Ovary (tissue), 3 donors: ENCODE results near the gene KCNMB2.

ENCODE experiments used
- EP300 ChIP-seq: sonication (generic); formaldehyde crosslinking; IDR thresholded peaks from one replicate; pipeline ENCODE4 v1.6.1; 2017; ENCODE audit warnings: antibody characterized with exemption
- POLR2A ChIP-seq: fragments of 450-650 bp; IDR thresholded peaks from one replicate; pipeline ENCODE4 v1.6.1; 2017; ENCODE audit warnings: antibody characterized with exemption, mild to moderate bottlenecking, moderate library complexity
- TF ChIP-seq, protein P1 (sequence below), 3 donors: fragments of 450-650 bp in 2 of 3; fragments of 200-600 bp in 1 of 3; IDR thresholded peaks; one replicate each; pipeline versions ENCODE4 v1.5.1 to v1.8.0; 2016 to 2022; ENCODE audit warnings: antibody characterized with exemption in 3 of 3, mild to moderate bottlenecking in 1 of 3
- donor health status: DM: no; HTN: no; CAD: no.

DNA sequence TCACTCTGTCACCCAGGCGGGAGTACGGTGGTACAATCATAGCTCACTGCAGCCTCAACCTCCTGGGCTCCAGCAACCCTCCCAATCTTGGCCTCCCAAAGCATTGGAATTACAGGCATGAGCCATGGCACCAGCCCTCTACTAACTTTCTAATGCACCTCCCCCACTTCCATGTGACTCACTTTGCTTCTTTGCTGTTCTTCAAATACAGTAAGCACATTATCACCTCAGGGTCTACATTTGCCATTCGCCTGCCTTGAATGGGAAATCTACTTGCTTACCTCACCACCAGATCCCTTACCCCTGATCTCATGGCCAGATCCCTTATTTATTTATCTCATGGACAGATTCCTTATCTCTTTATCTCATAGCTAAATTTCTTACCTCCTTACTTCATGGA, 235.3 kb downstream of the KCNMB2 start:
- no peak for TF ChIP-seq POLR2A
- TF ChIP-seq, protein P1, sequence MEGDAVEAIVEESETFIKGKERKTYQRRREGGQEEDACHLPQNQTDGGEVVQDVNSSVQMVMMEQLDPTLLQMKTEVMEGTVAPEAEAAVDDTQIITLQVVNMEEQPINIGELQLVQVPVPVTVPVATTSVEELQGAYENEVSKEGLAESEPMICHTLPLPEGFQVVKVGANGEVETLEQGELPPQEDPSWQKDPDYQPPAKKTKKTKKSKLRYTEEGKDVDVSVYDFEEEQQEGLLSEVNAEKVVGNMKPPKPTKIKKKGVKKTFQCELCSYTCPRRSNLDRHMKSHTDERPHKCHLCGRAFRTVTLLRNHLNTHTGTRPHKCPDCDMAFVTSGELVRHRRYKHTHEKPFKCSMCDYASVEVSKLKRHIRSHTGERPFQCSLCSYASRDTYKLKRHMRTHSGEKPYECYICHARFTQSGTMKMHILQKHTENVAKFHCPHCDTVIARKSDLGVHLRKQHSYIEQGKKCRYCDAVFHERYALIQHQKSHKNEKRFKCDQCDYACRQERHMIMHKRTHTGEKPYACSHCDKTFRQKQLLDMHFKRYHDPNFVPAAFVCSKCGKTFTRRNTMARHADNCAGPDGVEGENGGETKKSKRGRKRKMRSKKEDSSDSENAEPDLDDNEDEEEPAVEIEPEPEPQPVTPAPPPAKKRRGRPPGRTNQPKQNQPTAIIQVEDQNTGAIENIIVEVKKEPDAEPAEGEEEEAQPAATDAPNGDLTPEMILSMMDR (IDR thresholded peaks at IDR 0.05): no peak
- TF ChIP-seq EP300: no peak
